Fibroblast of skin of right biceps (primary cell): Measurements from ENCODE around the gene HLA-DOB.
"Not testable (repeated sequence)": the region's sequence is repeated elsewhere in the genome, so short reads cannot be mapped to it uniquely, and the experiment has no call there.

Source experiments
- DNase-seq: peaks from one replicate; pipeline ENCODE4 v3.0.0-alpha.2; 2013

Gene HLA-DOB

DNA sequence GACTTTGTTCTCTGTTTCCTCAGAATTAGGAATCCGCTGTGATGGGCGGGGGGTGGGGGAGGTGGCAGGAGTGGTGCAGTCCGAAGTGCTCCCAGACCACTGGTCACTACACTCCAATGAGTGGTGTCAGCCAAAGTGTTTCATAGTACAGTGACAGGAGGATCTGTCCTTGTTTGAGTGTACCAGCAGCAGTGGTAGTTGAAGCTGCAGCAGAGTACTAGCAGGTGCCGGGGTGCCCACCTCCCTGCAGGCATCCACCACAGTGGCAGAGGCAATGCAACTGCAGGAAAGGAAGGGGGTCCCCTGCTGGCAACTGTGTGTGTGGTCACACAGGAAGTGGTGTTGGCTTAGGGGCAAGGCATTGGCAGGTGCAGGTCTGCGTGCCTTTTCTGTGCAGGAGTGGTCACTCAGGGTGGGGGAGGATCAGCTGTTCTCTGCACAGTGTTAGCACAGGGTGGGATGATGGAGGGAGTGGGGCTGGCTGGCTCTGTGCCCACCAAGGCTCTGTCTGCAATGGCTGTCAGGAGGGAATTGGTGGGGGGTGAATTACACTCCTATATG is 9.7 kb downstream of the HLA-DOB start:
- no peak for DNase-seq

DNA sequence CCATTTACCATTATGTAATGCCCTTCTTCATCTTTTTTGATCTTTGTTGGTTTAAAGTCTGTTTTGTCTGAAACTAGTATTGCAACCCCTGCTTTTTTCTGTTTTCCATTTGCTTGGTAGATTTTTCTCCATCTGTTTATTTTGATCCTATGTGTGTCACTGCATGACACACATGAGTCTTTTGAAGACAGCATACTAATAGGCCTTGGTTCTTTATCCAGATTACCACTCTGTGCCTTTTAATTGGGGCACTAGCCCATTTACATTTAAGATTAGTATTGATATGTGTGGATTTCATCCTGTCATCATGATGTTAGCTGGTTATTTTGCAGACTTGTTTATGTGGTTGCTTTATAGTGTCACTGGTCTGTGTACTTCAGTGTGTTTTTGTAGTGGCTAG is 11.4 kb downstream of the HLA-DOB start:
- not testable (repeated sequence) for DNase-seq

- no peak for DNase-seq
Measured at GRCh38 chr6:32803416-32803815, 13.4 kb downstream of the HLA-DOB start.

DNA sequence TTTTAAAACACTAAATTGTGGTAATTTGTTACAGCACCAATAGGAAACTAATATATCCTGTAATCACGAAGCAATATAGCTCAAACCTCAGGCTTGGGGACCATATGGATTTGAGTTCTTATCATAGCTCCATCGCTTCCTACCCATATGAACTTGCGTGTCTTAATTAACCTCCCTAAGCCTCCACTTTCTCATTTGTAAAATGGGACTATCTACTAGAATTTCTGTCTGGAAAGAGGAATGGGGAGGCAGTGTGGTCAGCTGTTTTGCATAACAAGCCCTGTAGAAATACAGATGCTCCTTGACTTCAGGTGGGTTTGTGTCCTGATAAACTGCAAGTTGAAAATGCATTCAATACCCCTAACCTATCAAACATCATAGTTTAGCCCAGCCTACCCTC is 17.1 kb downstream of the HLA-DOB start:
- no peak for DNase-seq

GRCh38 chr6:32799168-32799567 is 17.6 kb downstream of the HLA-DOB start:
- DNase-seq, result no peak

GRCh38 chr6:32796848-32797776 is 19.7 kb downstream of the HLA-DOB start:
- peak; percentile 60 for DNase-seq

DNA sequence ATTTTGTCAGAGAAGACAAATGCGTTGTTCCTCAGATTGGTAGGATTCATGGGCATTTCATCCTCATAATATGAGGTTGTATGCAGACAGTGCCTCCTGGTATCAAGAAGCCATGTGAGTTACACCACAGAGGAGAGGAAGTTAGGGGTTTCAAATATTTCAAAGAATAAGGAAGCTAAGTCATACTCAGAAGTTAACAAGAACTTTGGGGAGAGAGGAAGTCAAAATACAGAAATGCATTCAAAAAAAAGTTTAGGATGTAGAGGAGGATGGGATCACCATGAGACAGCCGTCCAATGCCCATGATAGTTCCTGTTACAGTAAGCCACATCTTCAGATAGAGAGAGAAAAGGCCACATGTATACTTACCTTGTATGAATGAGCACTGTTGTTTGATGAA is 22.3 kb downstream of the HLA-DOB start:
- no peak for DNase-seq

- DNase-seq, result no peak
Measured at GRCh38 chr6:32792901-32793435, 23.8 kb downstream of the HLA-DOB start.

DNA sequence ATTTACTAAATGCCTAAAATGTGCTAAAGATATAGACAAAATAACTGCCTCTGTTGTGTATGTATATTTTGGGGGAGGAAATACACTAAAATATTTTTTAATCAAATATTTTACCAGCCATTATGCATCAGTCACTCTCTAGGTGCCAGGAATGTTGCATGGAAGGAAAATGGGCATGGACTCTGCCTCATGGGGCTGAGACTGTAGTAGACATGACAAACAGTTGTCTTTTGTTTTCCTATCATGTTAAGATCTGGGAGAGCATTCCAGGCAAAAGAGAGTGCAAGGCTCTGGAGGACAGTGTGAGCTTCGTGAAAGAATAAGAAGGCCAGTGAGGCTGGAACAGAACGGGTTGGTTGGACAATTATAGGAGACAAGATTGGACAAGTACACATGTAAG is 26.5 kb downstream of the HLA-DOB start:
- DNase-seq, result no peak

- peak; percentile 51 for DNase-seq
Measured at GRCh38 chr6:32785781-32786533, 30.8 kb downstream of the HLA-DOB start.

DNA sequence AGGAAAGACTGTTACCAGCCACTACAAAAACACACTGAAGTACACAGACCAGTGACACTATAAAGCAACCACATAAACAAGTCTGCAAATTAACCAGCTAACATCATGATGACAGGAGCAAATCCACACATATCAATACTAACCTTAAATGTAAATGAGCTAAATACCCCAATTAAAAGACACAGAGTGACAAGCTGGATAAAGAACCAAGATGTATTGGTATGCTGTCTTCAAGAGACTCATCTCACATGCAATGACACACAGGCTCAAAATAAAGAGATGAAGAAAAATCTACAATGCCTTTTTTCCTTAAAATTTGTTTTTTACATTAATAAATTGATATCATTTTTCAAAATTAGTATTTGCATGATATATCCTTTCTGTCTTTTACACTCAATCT is 33.9 kb downstream of the HLA-DOB start:
- not testable (repeated sequence) for DNase-seq

- DNase-seq, result no peak
Measured at GRCh38 chr6:32779036-32779435, 37.8 kb downstream of the HLA-DOB start.

GRCh38 chr6:32775071-32775470 is 41.7 kb downstream of the HLA-DOB start:
- no peak for DNase-seq

GRCh38 chr6:32774426-32774825 is 42.4 kb downstream of the HLA-DOB start:
- DNase-seq, result no peak

DNA sequence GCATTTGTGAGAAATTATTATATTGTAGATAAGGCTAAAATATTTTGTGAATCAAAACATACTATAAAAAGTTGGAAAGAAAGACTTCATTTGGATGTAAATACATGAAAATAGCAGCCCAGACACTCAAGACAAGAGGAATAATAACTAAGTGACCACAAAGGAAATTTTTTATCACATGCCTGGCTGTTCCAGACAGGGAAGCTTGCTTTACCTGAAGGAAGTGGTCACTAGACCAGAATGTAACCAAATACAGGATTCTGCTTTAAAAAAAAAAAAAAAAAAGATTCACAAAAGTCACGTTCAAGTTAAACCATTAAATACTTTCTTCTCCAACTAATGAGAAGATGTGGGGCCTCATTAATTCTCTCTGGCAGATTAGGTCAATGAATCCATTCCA is 44.1 kb downstream of the HLA-DOB start:
- no peak for DNase-seq

DNA sequence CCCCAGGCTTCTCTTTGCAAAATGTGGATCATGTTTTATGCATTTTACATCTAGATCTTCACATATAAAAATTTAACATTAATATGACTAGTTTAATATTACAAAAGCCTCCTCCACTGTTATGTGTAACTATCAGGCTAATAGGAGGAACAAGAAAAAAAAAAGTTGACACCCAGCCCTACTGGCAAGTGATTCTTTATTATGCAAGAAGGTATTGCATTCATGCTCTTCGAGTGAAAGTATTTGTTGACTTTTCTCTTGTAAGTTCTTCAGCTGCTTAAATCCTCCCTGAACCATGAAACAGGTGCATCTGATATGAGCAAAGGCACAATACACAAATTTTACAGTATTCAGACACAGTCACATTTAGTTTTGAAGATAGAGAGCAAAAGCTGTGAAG is 52.8 kb downstream of the HLA-DOB start:
- DNase-seq, result no peak

GRCh38 chr6:32763421-32763820 is 53.4 kb downstream of the HLA-DOB start, which contains the start of gene HLA-DQB2:
HLA-DQB2 (minus strand) TSS chr6:32763532; CDS start chr6:32763470, 62 bp downstream.
- no peak for DNase-seq
